CD14-positive monocyte (primary cell): ENCODE data around the gene ACTR10. TPM values are rescaled to one million over a fixed set of nuclear protein-coding genes. Genes with fewer than 3 reads are reported as not detected.

Experiments
- DNase-seq, 3 donors: peaks; one replicate each; pipeline ENCODE4 v3.0.0-alpha.2; 2011 to 2022
- H2AFZ ChIP-seq: 2 replicates; pipeline ENCODE4 v1.6.0; 2012; ENCODE audit warnings: mild to moderate bottlenecking, low read depth, low read length, inconsistent platforms; ENCODE audit not compliant: insufficient read depth, poor library complexity, severe bottlenecking
- H3K27ac ChIP-seq, 2 donors: 1 replicate in 1 of 2; 2 replicates in 1 of 2; pipeline ENCODE4 v1.5.1; 2012 to 2013; ENCODE audit warnings: low read length in 2 of 2, control low read depth in 1 of 2, inconsistent platforms in 1 of 2, low read depth in 1 of 2, mild to moderate bottlenecking in 1 of 2
- H3K27me3 ChIP-seq, 2 donors: one replicate each; pipeline versions ENCODE4 v1.6.0 to v1.6.1; 2011 to 2013; ENCODE audit warnings: low read length in 2 of 2; ENCODE audit not compliant: control insufficient read depth in 2 of 2, insufficient read depth in 2 of 2
- H3K36me3 ChIP-seq, 2 donors: replicated peaks in 1 of 2; 1 replicate in 1 of 2; 2 replicates in 1 of 2; pipeline versions ENCODE4 v1.5.1 to v1.6.1; 2012 to 2013; ENCODE audit warnings: low read length in 2 of 2, control low read depth in 1 of 2, inconsistent platforms in 1 of 2, mild to moderate bottlenecking in 1 of 2; ENCODE audit not compliant: insufficient read depth in 2 of 2, control insufficient read depth in 1 of 2
- H3K4me1 ChIP-seq, 2 donors: 1 replicate in 1 of 2; 2 replicates in 1 of 2; pipeline versions ENCODE4 v1.5.1 to v1.6.1; 2012 to 2013; ENCODE audit warnings: low read length in 2 of 2, control low read depth in 1 of 2, inconsistent platforms in 1 of 2, mild to moderate bottlenecking in 1 of 2, moderate library complexity in 1 of 2; ENCODE audit not compliant: insufficient read depth in 2 of 2, control insufficient read depth in 1 of 2
- H3K4me2 ChIP-seq: replicated peaks from 2 replicates; pipeline ENCODE3; 2012; ENCODE audit warnings: low read length, moderate library complexity, mild to moderate bottlenecking; ENCODE audit not compliant: poor library complexity, severe bottlenecking; ENCODE audit errors: extremely low read depth
- H3K4me3 ChIP-seq, 3 experiments: fragments of 200-600 bp in 1 of 3; sonication (generic) in 1 of 3; replicated peaks in 1 of 3; 1 replicate in 2 of 3; 2 replicates in 1 of 3; pipeline ENCODE4 v1.5.1; 2011 to 2013; ENCODE audit warnings: low read length in 3 of 3, mild to moderate bottlenecking in 3 of 3, control low read depth in 2 of 3, low read depth in 2 of 3, inconsistent platforms in 1 of 3, moderate library complexity in 1 of 3
- H3K79me2 ChIP-seq: 2 replicates; pipeline ENCODE4 v1.6.0; 2012; ENCODE audit warnings: mild to moderate bottlenecking, control low read depth, inconsistent platforms, low read length, moderate library complexity; ENCODE audit not compliant: insufficient read depth
- H3K9ac ChIP-seq: 2 replicates; pipeline ENCODE4 v1.6.0; 2017; ENCODE audit warnings: low read length, mild to moderate bottlenecking; ENCODE audit not compliant: insufficient read depth, poor library complexity, severe bottlenecking
- H3K9me3 ChIP-seq, 2 donors: replicated peaks in 1 of 2; 1 replicate in 1 of 2; 2 replicates in 1 of 2; pipeline versions ENCODE4 v1.5.1 to v1.6.1; 2012 to 2013; ENCODE audit warnings: low read length in 2 of 2, control low read depth in 1 of 2; ENCODE audit not compliant: control insufficient read depth in 1 of 2, insufficient read depth in 1 of 2
- H4K20me1 ChIP-seq: 2 replicates; pipeline ENCODE4 v1.6.0; 2012; ENCODE audit warnings: mild to moderate bottlenecking, low read length, control low read depth, moderate library complexity; ENCODE audit not compliant: insufficient read depth
- H3K27ac Mint-ChIP-seq, 7 donors: one replicate each; pipeline ENCODE4 v1.8.0; 2020; ENCODE audit warnings: mild to moderate bottlenecking in 7 of 7, mixed read lengths in 7 of 7, moderate library complexity in 6 of 7, inconsistent platforms in 2 of 7
- H3K27me3 Mint-ChIP-seq, 3 donors: one replicate each; pipeline ENCODE4 v1.8.0; 2021 to 2022; ENCODE audit warnings: low read depth in 3 of 3, mild to moderate bottlenecking in 3 of 3, mixed read lengths in 3 of 3, moderate library complexity in 3 of 3, inconsistent platforms in 1 of 3
- H3K36me3 Mint-ChIP-seq, 2 donors: one replicate each; pipeline ENCODE4 v1.8.0; 2020; ENCODE audit warnings: mixed read lengths in 2 of 2, inconsistent platforms in 1 of 2, mild to moderate bottlenecking in 1 of 2
- H3K4me1 Mint-ChIP-seq: one replicate; pipeline ENCODE4 v1.8.0; 2020; ENCODE audit warnings: mild to moderate bottlenecking, mixed read lengths
- H3K4me3 Mint-ChIP-seq, 2 donors: one replicate each; pipeline ENCODE4 v1.8.0; 2020; ENCODE audit warnings: mild to moderate bottlenecking in 2 of 2, mixed read lengths in 2 of 2, moderate library complexity in 1 of 2
- H3K9me3 Mint-ChIP-seq, 7 donors: one replicate each; pipeline ENCODE4 v1.8.0; 2020 to 2022; ENCODE audit warnings: mixed read lengths in 7 of 7, mild to moderate bottlenecking in 6 of 7, moderate library complexity in 6 of 7, inconsistent platforms in 2 of 7
- CTCF ChIP-seq: fragments of 200-600 bp; IDR thresholded peaks from one replicate; pipeline ENCODE4 v1.8.0; 2022; ENCODE audit warnings: antibody characterized with exemption, mild to moderate bottlenecking
- WGBS: methylation state at CpG from one replicate; pipeline ENCODE4 v1.1.5; 2013; ENCODE audit warnings: missing lambda C conversion rate; ENCODE audit not compliant: insufficient coverage; 5-methylcytosine and 5-hydroxymethylcytosine counted together
- intact Hi-C, 2 donors: fragments of 100-400 bp; cut with micrococcal nuclease; formaldehyde crosslinking; loops; one replicate each; pipeline versions ENCODE4 v1.15.0 to v1.15.1; 2023
- polyA plus RNA-seq, 3 donors: library from polyadenylated mRNA; depleted of rRNA in 1 of 3; unstranded in 2 of 3; stranded (reverse) in 1 of 3; fragments of 300-500 nt in 2 of 3; fragments of >200 nt in 1 of 3; fragmentation: Illumina TruSeq in 2 of 3; gene quantifications; 1 replicate in 2 of 3; 2 replicates in 1 of 3; pipeline ENCODE4 v1.2.3, GENCODE V29; 2012 to 2021

ACTR10 gene
- polyA plus RNA-seq, 3 donors, result 33.8 to 91.7 (median 83.3) TPM

- no peak overlapping the region for H3K27ac Mint-ChIP-seq
These were observed 15.4 kb downstream of the ACTR10 start for GRCh38 chr14:58215191-58215914.

GRCh38 chr14:58216544-58216943, 16.6 kb downstream of the ACTR10 start:
- no peaks in the 10 kb centered on the region for H3K4me1 Mint-ChIP-seq
- no peak for TF ChIP-seq CTCF
- H3K4me3 ChIP-seq, result no peak overlapping the region
- H3K27ac Mint-ChIP-seq, result peak overlapping the region in 1 of 7 donors; percentile 9
- H3K4me2 ChIP-seq, result no peak overlapping the region
- DNase-seq, result no peak
- H3K4me3 Mint-ChIP-seq, result no peak overlapping the region
- no peaks in the 10 kb centered on the region for H3K79me2 ChIP-seq
- 100% methylated on average over 2 of the region's 2 CpGs for WGBS
- H2AFZ ChIP-seq, result no peak overlapping the region
- H3K27me3 ChIP-seq, result no peaks in the 10 kb centered on the region
- H3K9me3 Mint-ChIP-seq, result no peaks in the 10 kb centered on the region
- H3K36me3 Mint-ChIP-seq, result peaks cover 41 to 62% of the 10 kb centered on the region in 2 donors
- intact Hi-C loops, result no loop called here
- H3K27me3 Mint-ChIP-seq, result no peaks in the 10 kb centered on the region
- H3K9me3 ChIP-seq, result no peaks in the 10 kb centered on the region
- peaks cover 66 to 86% of the 10 kb centered on the region in 2 donors for H3K36me3 ChIP-seq
- H3K27ac ChIP-seq, result no peak overlapping the region
- H3K9ac ChIP-seq, result no peak overlapping the region
- no peaks in the 10 kb centered on the region for H3K4me1 ChIP-seq
- H4K20me1 ChIP-seq, result no peaks in the 10 kb centered on the region

More at GRCh38 chr14:58215191-58215914, 15.4 kb downstream of the ACTR10 start:
- Histone ChIP-seq H3K4me2 (no peak overlapping the region), H3K36me3 (peaks cover 68 to 88% of the 10 kb centered on the region in 2 donors), H2AFZ (no peak overlapping the region), H4K20me1 (no peaks in the 10 kb centered on the region), H3K4me3 (no peak overlapping the region), H3K4me1 (no peaks in the 10 kb centered on the region), H3K79me2 (no peaks in the 10 kb centered on the region), H3K9me3 (no peaks in the 10 kb centered on the region), H3K9ac (no peak overlapping the region), H3K27me3 (no peaks in the 10 kb centered on the region), H3K27ac (no peak overlapping the region)
- peaks cover 44 to 65% of the 10 kb centered on the region in 2 donors for H3K36me3 Mint-ChIP-seq
- no peak overlapping the region for H3K4me3 Mint-ChIP-seq
- H3K9me3 Mint-ChIP-seq, result no peaks in the 10 kb centered on the region
- no peak for TF ChIP-seq CTCF
- intact Hi-C loops, result no loop called here
- no peaks in the 10 kb centered on the region for H3K27me3 Mint-ChIP-seq
- no peaks in the 10 kb centered on the region for H3K4me1 Mint-ChIP-seq
- DNase-seq, result no peak
- WGBS, result no CpG with 5 or more reads among the region's 2 CpGs
